ENCODE results near the gene GMIP. TPM values are rescaled to one million over a fixed set of nuclear protein-coding genes. Genes with fewer than 3 reads are reported as not detected.

GMIP gene
- total RNA-seq, 1 experiment from 2014 or later: 12.7 TPM

GRCh38 chr19:19634516-19635312, 8.7 kb downstream of the GMIP start:
- Mint-ChIP-seq H3K9me3 (no peaks in the 10 kb centered on the region; a peak in 1 of 5 replicates), H3K36me3 (ENCODE audit: insufficient read depth in 1 of 3, low read depth in 3 of 3) (peaks cover 9 to 39% (median 32%) of the 10 kb centered on the region in 3 experiments; a peak in 6 of 7 replicates), H3K4me3 (no peak overlapping the region), H3K4me1 (peaks cover 0 to 4% of the 10 kb centered on the region in 2 experiments; a peak in 1 of 4 replicates), H3K27me3 (ENCODE audit: low read depth) (no peaks in the 10 kb centered on the region), H3K27ac (no peak overlapping the region; a peak in 2 of 7 replicates)
- no peak overlapping the region for H2BK15ac ChIP-seq (ENCODE audit: low read depth, low read length)
- H2BK120ac ChIP-seq (ENCODE audit: low read depth, low read length, poor library complexity, severe bottlenecking): no peak overlapping the region
- no peak overlapping the region for H3K9ac ChIP-seq (ENCODE audit: extremely low read depth, insufficient read length, low read length)
- no peak overlapping the region for H2AK5ac ChIP-seq (ENCODE audit: insufficient read length, low read length)
- no peak overlapping the region for H3K56ac ChIP-seq (ENCODE audit: insufficient read length, low read depth, low read length)
- H3K4ac ChIP-seq (ENCODE audit: low read depth, low read length): no peak overlapping the region
- no peak overlapping the region; the same call in 1 of the 2 replicates for H3K14ac ChIP-seq (ENCODE audit: insufficient read depth, low read length)
- no peaks in the 10 kb centered on the region for H4K20me1 ChIP-seq (ENCODE audit: control insufficient read depth, insufficient read depth, insufficient read length)
- H2BK5ac ChIP-seq (ENCODE audit: insufficient read length, low read length): no peak overlapping the region
- H3K4me1 ChIP-seq (ENCODE audit: insufficient read depth, low read length): no peaks in the 10 kb centered on the region
- WGBS (ENCODE audit: extremely low coverage, insufficient read length, low lambda C conversion rate): no CpG with 5 or more reads among the region's 36 CpGs
- no peaks in the 10 kb centered on the region for H3K23me2 ChIP-seq (ENCODE audit: insufficient read length, low read depth, low read length, poor library complexity, severe bottlenecking)
- no peak overlapping the region for H2BK20ac ChIP-seq (ENCODE audit: low read depth, low read length, poor library complexity, severe bottlenecking)
- H3K4me2 ChIP-seq (ENCODE audit: insufficient read depth, insufficient read length, low read length): no peak overlapping the region
- H2BK12ac ChIP-seq (ENCODE audit: insufficient read length, low read depth, low read length): no peak overlapping the region
- H4K91ac ChIP-seq (ENCODE audit: insufficient read length, low read depth, low read length): no peak overlapping the region
- no peaks in the 10 kb centered on the region for H3K27me3 ChIP-seq (ENCODE audit: insufficient read depth, low read length)
- no peak overlapping the region for H4K5ac ChIP-seq (ENCODE audit: insufficient read length, low read depth, low read length)
- no peak overlapping the region for H3K23ac ChIP-seq (ENCODE audit: insufficient read length, low read depth, low read length)
- H3K18ac ChIP-seq (ENCODE audit: insufficient read length, low read depth, low read length): no peak overlapping the region
- no peaks in the 10 kb centered on the region for H3K79me2 ChIP-seq (ENCODE audit: insufficient read depth, low read length)
- no peaks in the 10 kb centered on the region for H3K79me1 ChIP-seq (ENCODE audit: insufficient read depth, low read depth, low read length, poor library complexity, severe bottlenecking)
- no peak for DNase-seq
- no peak for TF ChIP-seq CTCF (conservative IDR thresholded peaks at IDR 0.05)
- no peak overlapping the region for H4K8ac ChIP-seq (replicated peaks; ENCODE audit: insufficient read length, low read depth, low read length)
- H3K9me3 ChIP-seq (ENCODE audit: control insufficient read depth, low read depth, low read length): no peaks in the 10 kb centered on the region
- H2AFZ ChIP-seq (ENCODE audit: low read length): no peak overlapping the region
- H3K27ac ChIP-seq (ENCODE audit: insufficient read length, low read depth, low read length): no peak overlapping the region
- no peak overlapping the region for H3T11ph ChIP-seq (ENCODE audit: low read length)

Measured in H9 (cell line).